UCSD-AML1 (cell line): ENCODE data around the gene AVPI1.
"Not testable (repeated sequence)": the region's sequence is repeated elsewhere in the genome, so short reads cannot be mapped to it uniquely, and the experiment has no call there.

Experiments used
- DNase-seq: peaks from one replicate; lab custom pipeline; 2025; ENCODE audit not compliant: unreplicated experiment; lab: John Stamatoyannopoulos, UW

The AVPI1 gene

GRCh38 chr10:97642471-97643159 is 44.4 kb downstream of the AVPI1 start:
- DNase-seq, result not testable (repeated sequence)

GRCh38 chr10:97640868-97641811 is 45.9 kb downstream of the AVPI1 start:
- peak; percentile 40 for DNase-seq

GRCh38 chr10:97640174-97640867 is 46.7 kb downstream of the AVPI1 start, which contains the start of gene PI4K2A:
PI4K2A (plus strand) TSS chr10:97640671; CDS start chr10:97640743, 72 bp downstream.
- peak; percentile 98 for DNase-seq

GRCh38 chr10:97639090-97639489 is 48.0 kb downstream of the AVPI1 start:
- not testable (repeated sequence) for DNase-seq

- DNase-seq, result no peak
These were observed 51.5 kb downstream of the AVPI1 start for GRCh38 chr10:97635577-97635976.

- no peak for DNase-seq
These were observed 53.1 kb downstream of the AVPI1 start for GRCh38 chr10:97633921-97634320.

- DNase-seq, result no peak
These were observed 53.8 kb downstream of the AVPI1 start, which contains the start of gene MORN4 for GRCh38 chr10:97632949-97633884. MORN4 (minus strand) TSS chr10:97633500; CDS start chr10:97619653, 13,847 bp downstream.

- no peak for DNase-seq
These were observed 55.9 kb downstream of the AVPI1 start for GRCh38 chr10:97631098-97631497.

GRCh38 chr10:97629289-97629688 is 57.8 kb downstream of the AVPI1 start:
- DNase-seq, result no peak

GRCh38 chr10:97628228-97628627 is 58.8 kb downstream of the AVPI1 start:
- DNase-seq, result no peak

GRCh38 chr10:97627731-97628130 is 59.3 kb downstream of the AVPI1 start:
- DNase-seq, result no peak
